Measurements from ENCODE around the gene RASAL2.
"Not testable (repeated sequence)": the region's sequence is repeated elsewhere in the genome, so short reads cannot be mapped to it uniquely, and the experiment has no call there.

RASAL2 gene

DNA sequence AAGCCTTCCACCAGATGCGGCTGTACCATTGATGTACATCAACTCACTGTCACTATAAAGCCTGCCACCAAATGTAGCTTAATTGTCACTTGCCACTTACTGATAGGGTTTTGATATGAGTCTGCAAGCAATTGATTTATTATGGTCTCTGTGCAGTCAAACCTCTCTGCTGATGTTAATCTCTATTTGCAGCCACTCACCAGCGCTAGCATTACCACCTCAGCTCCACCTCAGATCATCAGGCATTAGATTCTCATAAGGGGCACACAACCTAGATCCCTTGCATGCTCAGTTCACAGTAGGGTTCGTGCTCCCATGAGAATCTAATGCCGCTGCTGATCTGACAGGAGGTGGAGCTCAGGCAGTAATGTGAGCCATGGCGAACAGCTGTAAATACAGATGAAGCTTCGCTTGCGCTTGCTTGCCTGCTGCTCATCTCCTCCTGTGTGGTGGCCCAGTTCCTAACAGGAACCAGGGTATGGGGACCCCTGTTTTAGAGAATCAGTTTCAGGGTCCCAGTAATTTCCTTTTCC, 26.7 kb downstream of the RASAL2 start:
- DNase-seq, result not testable (repeated sequence)

DNA sequence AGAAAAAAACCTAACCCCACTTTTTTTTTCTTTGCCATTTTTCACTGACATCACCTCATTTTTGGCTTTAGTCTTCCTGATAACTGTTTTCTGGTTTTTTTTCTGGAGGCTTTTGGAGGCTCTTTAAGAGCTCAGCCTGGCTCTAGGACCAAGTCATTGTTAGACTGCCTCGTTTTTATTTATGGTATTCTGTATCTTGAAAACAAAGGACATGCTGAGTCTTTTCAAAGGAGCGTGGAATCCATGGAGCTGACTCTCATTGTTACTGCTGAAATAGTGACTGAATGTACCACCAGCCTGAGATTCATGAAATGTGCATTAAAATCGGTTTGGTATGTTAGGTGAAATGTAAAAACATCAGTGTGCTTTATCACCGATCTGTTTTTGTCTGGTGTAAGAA, 28.0 kb downstream of the RASAL2 start:
- no peak for DNase-seq

DNA sequence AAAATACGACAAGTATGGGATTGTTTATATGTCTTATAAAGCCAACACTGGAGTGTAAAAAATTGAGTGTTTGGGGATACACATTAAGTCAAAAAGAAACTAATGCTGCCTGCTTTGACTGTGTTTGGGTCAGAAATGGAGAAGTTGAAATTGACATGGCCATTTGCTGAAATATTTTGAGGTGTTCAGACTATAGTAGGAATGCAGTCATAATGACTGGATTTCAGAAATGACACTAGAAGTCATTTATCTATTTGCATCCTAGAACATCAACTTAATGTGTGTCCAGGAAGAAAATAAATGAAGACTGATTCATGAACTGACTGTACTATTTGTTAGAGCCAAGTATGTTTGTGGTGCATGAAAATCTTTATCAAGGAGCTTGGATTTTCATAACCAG, 28.4 kb downstream of the RASAL2 start:
- no peak for DNase-seq

DNA sequence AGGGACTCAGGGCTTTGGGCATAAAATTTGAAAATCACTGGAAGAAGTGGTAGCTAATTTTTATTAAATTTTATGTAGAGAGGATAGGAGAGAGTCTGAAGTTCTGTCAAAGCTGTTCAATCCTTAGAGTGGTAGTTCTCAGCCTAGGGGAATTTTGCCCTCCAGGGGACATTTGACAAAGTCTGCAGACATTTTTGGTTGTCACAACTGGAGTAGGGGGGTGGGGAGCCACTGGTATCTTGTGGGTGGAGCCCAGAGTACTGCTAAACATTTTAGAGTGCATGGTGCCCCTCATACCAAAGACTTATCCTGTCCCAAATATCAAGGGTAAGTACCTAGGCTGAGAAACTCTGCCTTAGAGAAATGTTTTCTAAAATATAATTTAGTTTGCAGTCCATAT, 30.2 kb downstream of the RASAL2 start:
- no peak for DNase-seq

DNA sequence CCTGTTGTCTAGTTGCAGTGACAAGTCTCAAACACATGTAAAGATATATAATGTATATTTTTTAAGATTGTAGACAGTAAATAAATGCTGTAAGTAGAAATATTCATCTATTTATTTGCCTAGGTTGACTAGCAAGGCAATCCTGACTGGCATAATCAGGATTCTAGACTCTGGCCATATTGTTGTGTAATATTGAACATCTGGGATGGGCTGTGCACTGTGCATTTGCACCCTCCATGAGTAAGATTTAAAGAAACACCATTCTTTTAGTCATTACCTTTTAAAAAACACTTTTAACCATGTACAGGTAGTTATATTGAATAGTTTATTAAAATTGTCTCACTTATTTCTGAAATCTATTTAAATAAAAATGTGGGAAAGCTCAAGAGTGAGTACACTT, 32.4 kb downstream of the RASAL2 start:
- no peak for DNase-seq

DNA sequence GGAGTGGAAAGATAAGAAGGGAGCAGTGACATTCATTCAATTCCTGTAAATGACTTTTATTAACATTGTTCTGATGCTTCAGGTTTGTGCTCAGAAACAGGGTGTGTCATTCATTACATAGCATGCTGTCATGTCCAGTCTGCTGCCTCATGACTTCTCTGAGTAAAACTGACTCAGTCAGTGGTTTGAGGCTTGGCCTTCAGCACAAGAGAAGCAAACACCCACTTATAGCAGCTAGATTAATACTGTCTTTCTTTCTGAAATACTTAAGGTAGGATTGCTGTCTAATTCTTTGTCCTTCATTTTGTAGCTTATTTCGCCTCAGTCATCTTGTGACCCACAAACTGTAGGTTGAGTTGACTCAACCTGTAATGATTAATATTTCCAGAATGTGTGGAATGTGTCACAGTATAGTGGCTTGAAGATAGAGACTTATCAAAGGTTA, 32.9 kb downstream of the RASAL2 start:
- no peak for DNase-seq

DNA sequence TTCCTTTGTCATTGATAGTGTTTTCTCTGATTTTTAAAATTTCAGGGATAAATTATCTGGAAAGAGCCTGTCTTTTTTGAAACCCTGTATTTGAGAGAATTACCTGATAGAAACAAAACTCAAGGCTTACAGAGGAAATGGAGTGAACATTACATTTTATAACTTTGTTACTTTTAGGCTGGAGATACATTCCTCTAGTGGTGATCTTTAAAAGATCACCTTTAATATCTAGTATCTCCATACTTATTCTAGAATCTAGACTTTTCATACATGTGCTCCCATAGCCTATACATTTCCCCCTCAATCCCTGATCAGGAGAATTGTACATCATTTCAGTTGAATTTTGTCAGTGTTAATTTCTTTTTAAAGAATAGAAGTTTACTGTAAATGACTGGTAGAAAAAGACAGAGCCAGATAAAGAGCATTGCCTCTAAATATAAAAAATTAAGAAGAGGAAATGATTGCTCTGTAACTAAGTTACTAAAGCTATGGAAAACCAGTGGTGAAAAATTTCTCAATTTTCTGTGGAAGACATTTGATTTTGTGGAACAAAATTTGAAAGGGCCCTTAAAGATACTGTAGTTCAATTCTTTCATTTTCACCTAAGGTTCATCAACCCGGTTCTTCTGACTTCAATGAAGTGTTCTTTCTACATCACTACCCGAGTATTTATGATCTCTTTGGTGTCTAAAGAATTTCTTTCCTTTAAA, 33.7 kb downstream of the RASAL2 start:
- no peak for DNase-seq

DNA sequence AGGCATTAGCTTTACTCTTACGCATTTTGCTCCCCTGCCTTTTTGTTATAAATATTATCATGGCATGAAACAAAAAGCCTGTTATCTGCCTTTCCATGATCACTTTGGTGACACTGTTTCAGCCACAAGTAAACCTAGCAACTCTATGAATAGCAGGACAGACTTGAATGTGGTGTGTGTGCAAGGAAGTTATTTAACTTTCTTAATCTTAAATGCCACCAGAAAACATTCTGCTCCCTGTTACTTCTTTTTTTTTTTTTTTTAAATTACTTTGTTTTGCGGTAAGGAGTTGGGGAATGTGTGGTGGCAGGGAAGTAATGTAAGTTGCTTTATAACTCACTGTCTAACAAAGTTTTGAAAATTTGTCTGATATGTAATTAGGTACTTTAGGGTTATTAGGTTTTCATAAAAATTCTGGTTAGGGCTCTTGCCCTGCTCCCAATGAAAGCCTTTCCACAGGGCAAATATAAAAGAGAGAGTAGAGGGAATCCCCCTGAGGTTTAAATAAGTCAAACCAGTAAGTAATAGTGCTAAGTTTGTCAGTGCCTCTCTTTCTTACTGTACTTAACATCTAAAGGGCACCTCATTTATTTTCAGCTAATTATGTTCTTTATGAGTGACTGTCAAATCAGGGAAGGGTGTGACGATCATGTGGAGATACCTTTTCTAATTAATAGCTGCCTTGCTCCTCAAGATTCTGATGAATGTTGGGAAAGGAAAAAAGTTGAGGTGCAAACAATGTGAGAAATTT, 39.5 kb downstream of the RASAL2 start:
- DNase-seq, result no peak

DNA sequence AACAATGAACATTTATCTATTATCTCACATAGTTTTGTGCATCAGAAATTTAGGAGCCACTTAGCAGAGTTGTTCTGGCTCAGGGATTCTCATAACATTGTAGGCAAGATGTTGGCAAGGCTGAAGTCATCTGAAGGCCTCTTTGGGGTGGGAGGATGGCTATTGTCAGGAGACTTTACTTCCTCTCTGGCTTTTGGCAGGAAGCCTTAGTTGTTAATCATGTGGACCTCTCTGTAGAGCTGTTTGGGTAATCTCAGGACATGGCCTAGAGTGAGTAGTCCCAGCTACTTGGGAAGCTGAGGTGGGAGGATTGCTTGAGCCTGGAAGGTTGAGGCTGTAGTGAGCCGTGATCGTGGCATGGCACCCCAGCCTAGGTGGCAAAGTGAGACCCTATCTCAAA, 40.2 kb downstream of the RASAL2 start:
- DNase-seq, result no peak

DNA sequence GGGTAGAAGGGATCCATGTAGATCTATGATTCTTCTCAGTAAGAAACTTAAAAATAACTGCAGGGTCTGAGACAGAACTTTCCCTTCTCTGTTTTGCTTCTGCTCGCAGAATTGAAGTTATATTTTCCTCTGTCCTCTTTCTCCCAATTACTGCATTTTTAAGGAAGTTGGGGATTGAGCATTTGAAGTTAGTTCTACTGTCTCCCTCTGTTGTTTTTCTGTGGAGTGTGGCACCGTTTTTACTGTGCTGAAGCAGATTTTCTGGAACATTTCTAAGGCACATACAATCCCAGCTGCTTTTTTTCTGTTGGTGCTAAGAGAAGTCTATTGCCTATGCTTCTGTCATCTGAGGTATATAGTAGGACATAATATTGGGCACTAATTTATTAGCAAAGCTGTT, 43.3 kb downstream of the RASAL2 start:
- DNase-seq, result no peak

DNA sequence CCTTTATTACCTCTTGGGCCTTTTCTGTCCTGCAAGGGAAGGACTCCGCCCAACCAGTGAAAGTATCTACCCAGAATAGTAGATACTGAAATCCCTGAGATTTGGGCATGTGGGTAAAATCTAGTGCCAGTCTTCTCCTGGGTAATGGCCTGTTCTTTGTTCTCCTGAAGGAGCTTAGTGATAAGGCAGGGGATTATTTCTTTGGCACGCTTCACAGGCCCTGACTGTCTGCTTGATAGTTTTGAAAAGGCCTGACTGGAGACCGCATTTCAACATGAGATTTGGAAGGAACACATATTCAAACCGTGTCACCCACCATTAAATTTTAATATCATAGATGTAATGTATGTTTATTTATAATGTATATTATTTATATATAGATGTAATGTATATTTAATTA, 48.9 kb downstream of the RASAL2 start:
- DNase-seq, result no peak

DNA sequence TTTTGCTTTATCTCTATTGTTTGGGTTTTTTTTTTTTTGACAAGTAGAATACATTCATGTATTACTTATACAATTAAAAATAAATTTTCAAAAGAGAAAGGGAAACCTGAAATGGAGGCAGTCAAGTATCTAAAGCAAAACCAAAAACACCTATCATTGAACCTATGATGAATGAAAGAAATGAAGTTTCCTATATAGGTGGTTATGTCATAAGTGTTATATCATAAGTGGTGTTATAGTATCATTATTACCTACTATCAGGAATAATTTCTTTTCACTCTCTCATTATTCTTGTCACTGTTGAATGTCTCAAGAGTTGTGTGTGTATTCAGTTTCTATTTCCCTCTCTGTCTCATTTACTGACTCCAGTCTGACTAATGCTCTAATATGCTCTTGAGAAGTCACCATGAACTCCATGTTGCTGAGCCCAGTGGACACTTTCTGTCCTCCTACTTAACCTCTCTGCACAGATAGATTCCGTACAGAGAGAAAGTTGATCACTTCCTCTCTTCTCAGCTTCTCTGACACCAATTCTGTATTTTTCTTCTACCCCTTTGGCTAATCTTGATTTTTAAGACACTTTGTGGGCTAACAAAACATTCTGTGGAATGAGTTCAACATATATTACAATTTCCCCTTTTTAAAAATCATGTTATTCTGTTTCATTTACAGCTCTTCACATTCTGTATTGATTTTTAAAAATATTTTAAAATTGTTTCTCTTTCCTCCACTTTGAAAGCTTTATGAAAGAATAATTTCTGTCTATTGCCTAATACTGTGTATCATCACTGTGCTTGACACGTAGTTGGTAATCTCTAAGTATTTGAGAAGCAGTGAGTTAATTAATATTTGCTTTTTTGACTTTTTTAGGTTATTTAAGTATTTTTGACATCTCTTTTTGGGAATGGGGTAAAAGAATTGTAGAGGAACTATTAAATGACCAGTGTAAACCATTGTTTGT, 50.1 kb downstream of the RASAL2 start:
- no peak for DNase-seq

DNA sequence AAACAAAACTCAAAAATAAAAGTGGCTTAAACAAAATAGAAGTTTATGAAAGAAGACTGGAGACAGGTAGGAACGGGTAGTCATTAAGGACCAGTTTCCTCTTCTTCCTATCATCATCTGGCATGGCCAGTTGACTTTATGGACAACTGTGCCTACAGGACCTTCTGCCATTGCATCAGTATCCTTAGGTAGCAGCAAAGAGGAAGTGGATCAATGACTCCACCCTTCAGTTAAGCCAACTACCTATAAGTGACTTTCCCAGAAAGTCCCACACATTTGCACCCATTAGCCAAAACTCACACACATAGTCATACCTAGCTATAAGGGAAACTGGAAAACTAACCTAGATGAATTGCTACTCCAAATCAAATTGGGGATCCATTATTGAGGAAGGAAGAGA, 51.7 kb downstream of the RASAL2 start:
- no peak for DNase-seq

DNA sequence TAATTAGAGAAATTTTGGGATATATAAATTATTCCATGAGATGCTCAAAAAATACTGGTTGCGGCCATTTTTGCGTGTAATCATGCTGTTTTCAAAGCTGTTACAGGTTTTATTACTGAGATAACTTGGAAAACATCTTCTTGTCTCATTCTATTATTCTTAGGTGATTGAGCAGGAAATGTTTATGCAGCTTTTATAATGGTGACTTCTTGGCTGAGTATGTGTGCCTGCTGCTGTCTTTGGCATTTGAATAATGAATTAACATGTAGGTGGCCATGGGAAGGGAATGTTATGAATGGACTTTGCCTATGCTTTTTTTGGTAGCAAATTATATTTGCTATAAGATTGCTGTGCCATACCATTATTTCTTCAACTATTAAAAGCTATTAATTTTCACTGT, 52.5 kb downstream of the RASAL2 start:
- no peak for DNase-seq

DNA sequence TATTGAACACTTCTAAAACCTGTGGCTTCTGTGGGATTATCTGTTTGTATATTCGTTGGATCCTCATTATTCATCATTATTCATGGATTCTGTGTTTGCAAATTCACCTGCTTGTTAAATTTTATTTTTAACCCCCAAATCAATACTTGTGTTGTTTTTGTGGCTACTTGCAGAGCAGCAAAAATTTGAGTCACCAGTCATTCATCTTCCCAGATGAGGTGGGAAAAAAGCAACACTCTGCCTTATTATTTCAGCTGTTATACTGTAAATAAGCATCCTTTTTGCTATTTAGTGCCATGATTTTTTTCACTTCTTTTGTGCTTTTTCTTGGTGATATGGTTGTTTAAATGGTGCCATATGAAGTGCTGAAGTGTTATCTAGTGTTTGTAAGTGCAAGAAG, 56.7 kb downstream of the RASAL2 start:
- DNase-seq, result no peak

DNA sequence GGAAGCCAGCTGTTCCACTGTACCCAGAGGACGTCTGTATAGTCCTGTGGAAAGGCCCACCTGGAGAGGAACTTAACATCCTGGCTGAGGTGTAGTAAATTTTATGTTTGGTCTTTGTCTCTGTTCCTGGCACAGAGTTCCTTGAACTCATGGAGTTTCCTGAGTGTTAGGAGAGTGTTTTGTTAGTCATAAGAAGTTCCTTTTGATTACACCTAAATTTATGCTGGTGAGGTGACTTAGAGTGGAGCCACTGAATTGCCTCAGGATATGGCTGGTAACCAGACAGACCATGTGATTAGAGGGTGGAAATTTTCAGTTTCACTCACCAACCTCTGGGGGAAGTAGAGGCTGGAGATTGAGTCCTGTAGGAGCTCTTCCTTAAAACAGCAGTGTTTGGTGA, 57.9 kb downstream of the RASAL2 start:
- no peak for DNase-seq

DNA sequence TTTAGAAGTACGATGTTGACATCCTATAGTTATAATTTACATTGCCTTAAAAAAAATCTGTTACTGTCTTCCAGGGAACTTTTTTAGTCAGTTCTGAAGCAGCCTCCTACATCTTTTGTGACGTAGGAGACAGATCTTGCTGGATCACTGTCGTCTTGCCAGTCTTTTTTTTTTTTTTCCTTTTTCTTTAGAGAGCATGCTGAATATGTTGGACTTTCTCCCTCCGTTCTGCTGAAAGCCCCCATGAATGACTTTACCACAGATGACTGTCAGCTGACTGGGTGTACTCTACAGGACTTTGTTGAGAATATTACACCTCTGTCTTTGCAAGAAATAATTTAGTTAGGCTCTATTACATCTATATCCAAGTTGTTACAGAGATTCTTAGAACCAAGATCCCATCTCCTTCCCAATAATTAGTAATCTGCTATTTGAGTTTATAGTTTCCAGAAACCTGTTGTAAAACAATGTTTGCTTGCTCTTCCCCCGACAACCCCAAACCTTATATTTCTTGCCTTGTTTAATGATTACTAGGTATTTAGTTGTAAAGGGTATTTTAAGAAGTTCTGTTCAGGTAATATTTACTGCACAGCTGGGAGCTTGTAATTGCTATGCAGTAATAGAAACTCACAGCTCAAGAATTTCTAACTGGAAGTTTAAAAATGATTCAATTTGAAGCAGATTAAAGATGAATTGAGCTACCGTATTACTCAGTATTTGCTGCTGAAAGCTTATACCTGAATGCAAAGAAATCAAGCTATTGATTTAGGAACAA, 61.8 kb downstream of the RASAL2 start:
- no peak for DNase-seq

DNA sequence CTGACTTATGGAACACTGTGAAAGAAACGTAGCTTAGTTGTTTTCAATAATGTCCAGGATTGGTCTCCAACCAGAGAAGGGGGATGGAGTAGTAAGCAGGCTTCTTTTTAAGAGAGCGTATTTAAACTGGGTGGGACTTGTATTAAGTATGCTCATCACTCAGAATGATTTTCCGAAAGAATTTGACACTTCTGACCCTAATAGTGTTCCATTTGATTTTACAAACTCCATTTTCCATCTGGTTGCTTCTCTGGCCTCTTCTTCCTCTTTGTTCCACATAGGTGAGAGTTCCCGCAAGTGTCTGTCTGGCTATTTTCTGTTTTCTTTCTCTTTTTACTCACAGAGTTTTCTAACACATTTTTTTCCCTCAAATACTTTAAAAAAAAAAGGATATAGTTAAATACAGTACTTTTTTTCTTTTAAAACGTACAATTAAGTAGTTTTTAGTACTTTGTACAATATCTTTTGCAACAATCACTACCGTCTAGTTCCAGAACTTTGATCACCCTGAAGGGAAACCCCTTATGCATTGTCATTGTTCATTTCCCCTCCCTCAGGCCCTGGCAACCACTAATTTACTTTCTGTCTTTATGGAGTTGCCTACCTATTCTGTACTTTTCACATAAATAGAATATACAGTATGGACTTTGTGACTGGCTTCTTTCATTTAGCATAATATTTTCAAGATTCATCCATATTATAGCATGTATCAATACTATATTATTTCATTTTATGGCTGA, 67.0 kb downstream of the RASAL2 start:
- DNase-seq, result no peak

DNA sequence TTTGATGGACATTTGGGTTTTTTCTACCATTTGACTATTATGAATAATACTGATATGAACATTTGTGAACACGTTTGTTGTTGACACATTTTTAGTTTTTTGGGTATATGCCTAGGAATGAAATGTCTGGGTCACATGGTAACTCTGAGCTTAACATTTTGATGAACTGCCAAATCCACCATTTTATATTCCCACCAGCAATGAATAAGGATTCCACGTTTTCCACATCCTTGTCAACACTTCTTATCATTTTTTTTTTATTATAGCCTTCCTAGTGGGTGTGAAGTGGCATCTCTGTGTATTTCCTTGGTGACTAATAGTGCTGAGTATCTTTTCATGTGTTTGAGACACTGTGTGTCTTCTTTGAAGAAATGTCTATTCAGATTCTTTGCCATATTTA, 67.6 kb downstream of the RASAL2 start:
- DNase-seq, result no peak

DNA sequence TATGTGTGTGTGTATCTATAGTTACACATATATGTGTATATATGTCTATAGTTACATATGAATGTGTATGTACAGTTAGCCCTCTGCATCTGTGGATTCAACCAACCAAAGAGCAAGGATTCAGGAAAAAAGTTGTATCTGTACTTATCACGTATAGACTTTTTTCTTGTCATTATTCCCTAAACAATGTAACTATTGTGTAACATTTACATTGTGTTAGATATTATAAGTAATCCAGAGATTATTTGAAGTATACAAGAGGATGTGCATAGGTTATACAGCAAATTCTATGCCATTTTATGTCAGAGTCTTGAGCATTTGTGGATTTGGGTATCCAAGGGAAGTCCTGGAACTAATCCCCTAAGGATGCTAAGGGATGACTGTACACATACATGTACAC, 71.3 kb downstream of the RASAL2 start:
- no peak for DNase-seq

DNA sequence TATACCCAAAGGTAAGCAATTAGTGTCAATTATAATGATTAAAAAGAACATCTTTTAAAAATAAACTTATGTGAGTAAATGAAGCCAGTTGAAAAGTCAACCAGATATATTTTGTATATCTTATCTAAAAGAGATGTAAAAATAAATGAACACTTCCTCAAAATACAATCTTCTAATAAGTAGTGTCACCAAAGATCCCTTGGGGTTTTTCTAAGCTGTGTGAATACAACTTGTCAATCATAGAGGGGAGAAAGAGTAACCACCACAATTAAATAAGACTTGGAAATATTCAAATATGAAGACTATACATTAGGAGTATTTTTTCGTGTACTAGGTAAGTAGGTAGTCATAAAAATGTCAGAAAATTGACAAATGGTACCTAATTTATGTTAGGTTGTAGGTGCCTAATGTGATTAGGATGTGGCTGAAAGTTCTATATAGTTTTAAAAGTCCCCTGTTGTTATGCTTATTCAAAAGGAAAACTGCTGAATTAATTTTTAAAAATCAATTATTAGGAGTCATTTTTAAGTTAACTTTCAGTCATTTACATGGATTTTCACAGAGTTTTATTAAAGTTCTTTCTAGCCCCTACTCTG, 72.6 kb downstream of the RASAL2 start:
- no peak for DNase-seq
